ENCODE data around the gene OTULIN. TPM values are rescaled to one million over a fixed set of nuclear protein-coding genes. Genes with fewer than 3 reads are reported as not detected.

The OTULIN gene
- total and polyA plus RNA-seq, 4 donors: 8.6 to 44.4 (median 12.1) TPM

DNA sequence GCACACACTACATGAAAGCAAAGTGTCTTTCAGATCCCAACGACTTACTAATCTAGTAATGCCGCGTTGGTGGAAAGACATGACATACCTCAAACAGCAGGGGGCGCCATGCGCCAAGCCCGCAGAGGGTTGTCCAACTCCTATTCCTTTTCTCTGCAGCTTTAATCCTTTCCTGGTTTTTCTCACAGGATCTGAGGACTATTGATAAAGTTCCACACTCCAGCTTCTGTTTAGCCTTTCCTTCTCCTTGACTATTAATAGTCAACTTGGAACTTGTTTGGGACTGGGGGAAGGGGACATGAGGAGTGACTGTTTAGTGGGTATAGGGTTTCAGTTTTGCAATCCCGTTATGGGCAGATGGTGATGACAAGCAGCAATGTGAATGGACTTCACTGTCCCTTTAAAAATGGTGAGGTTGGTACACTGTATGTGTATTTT is 62.9 kb downstream of the OTULIN start:
- H3K4me1 ChIP-seq (ENCODE audit: control insufficient read depth in 4 of 4, insufficient read depth in 4 of 4, low read length in 3 of 4): peaks cover 8 to 27% (median 18%) of the 10 kb centered on the region in 4 donors
- no peaks in the 10 kb centered on the region for H3K27me3 ChIP-seq (ENCODE audit: control insufficient read depth in 4 of 4, insufficient read depth in 4 of 4, low read length in 3 of 4)
- peak overlapping the region; percentile 12 to 73 for H3K27ac ChIP-seq (ENCODE audit: low read depth in 1 of 2, low read length in 2 of 2)
- no peak for TF ChIP-seq EGR1 (IDR thresholded peaks at IDR 0.05; ENCODE audit: low read depth in 2 of 2)
- TF ChIP-seq YY1 (IDR thresholded peaks at IDR 0.05): no peak
- peak; percentile 25 to 67 for TF ChIP-seq RXRA (IDR thresholded peaks at IDR 0.05)
- TF ChIP-seq FOXA2 (IDR thresholded peaks at IDR 0.05): no peak
- no peak for TF ChIP-seq TAF1 (conservative IDR thresholded peaks at IDR 0.05)
- no peak for TF ChIP-seq HNF4G (IDR thresholded peaks at IDR 0.05)
- TF ChIP-seq GABPA (IDR thresholded peaks at IDR 0.05 in 1 of 2, conservative IDR thresholded peaks at IDR 0.05 in 1 of 2): no peak
- TF ChIP-seq, protein P1, sequence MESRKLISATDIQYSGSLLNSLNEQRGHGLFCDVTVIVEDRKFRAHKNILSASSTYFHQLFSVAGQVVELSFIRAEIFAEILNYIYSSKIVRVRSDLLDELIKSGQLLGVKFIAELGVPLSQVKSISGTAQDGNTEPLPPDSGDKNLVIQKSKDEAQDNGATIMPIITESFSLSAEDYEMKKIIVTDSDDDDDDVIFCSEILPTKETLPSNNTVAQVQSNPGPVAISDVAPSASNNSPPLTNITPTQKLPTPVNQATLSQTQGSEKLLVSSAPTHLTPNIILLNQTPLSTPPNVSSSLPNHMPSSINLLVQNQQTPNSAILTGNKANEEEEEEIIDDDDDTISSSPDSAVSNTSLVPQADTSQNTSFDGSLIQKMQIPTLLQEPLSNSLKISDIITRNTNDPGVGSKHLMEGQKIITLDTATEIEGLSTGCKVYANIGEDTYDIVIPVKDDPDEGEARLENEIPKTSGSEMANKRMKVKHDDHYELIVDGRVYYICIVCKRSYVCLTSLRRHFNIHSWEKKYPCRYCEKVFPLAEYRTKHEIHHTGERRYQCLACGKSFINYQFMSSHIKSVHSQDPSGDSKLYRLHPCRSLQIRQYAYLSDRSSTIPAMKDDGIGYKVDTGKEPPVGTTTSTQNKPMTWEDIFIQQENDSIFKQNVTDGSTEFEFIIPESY (IDR thresholded peaks at IDR 0.05): no peak
- TF ChIP-seq, protein P2, sequence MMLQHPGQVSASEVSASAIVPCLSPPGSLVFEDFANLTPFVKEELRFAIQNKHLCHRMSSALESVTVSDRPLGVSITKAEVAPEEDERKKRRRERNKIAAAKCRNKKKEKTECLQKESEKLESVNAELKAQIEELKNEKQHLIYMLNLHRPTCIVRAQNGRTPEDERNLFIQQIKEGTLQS (IDR thresholded peaks at IDR 0.05): no peak
- TF ChIP-seq JUND (IDR thresholded peaks at IDR 0.05): peak in 1 of 2 donors; percentile 27
- TF ChIP-seq, protein P3, sequence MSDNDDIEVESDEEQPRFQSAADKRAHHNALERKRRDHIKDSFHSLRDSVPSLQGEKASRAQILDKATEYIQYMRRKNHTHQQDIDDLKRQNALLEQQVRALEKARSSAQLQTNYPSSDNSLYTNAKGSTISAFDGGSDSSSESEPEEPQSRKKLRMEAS (IDR thresholded peaks at IDR 0.05): no peak
- TF ChIP-seq HNF4A (conservative IDR thresholded peaks at IDR 0.05): peak; percentile 16 to 52
- TF ChIP-seq, protein P4, sequence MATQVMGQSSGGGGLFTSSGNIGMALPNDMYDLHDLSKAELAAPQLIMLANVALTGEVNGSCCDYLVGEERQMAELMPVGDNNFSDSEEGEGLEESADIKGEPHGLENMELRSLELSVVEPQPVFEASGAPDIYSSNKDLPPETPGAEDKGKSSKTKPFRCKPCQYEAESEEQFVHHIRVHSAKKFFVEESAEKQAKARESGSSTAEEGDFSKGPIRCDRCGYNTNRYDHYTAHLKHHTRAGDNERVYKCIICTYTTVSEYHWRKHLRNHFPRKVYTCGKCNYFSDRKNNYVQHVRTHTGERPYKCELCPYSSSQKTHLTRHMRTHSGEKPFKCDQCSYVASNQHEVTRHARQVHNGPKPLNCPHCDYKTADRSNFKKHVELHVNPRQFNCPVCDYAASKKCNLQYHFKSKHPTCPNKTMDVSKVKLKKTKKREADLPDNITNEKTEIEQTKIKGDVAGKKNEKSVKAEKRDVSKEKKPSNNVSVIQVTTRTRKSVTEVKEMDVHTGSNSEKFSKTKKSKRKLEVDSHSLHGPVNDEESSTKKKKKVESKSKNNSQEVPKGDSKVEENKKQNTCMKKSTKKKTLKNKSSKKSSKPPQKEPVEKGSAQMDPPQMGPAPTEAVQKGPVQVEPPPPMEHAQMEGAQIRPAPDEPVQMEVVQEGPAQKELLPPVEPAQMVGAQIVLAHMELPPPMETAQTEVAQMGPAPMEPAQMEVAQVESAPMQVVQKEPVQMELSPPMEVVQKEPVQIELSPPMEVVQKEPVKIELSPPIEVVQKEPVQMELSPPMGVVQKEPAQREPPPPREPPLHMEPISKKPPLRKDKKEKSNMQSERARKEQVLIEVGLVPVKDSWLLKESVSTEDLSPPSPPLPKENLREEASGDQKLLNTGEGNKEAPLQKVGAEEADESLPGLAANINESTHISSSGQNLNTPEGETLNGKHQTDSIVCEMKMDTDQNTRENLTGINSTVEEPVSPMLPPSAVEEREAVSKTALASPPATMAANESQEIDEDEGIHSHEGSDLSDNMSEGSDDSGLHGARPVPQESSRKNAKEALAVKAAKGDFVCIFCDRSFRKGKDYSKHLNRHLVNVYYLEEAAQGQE (IDR thresholded peaks at IDR 0.05): no peak
- no peak for TF ChIP-seq NR2F2 (IDR thresholded peaks at IDR 0.05)
- TF ChIP-seq, protein P5, sequence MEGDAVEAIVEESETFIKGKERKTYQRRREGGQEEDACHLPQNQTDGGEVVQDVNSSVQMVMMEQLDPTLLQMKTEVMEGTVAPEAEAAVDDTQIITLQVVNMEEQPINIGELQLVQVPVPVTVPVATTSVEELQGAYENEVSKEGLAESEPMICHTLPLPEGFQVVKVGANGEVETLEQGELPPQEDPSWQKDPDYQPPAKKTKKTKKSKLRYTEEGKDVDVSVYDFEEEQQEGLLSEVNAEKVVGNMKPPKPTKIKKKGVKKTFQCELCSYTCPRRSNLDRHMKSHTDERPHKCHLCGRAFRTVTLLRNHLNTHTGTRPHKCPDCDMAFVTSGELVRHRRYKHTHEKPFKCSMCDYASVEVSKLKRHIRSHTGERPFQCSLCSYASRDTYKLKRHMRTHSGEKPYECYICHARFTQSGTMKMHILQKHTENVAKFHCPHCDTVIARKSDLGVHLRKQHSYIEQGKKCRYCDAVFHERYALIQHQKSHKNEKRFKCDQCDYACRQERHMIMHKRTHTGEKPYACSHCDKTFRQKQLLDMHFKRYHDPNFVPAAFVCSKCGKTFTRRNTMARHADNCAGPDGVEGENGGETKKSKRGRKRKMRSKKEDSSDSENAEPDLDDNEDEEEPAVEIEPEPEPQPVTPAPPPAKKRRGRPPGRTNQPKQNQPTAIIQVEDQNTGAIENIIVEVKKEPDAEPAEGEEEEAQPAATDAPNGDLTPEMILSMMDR (IDR thresholded peaks at IDR 0.05; ENCODE audit: low read depth, low read length, missing input control): peak; percentile 96
- TF ChIP-seq RAD21 (IDR thresholded peaks at IDR 0.05): peak; percentile 100
- peak; percentile 38 for TF ChIP-seq SP1 (IDR thresholded peaks at IDR 0.05)
- no peak for TF ChIP-seq FOXA1 (IDR thresholded peaks at IDR 0.05)
- no peaks in the 10 kb centered on the region for H3K9me3 ChIP-seq (ENCODE audit: control insufficient read depth in 4 of 4, low read length in 3 of 4)
- peak; percentile 80 for DNase-seq (ENCODE audit: low spot score)
- peaks cover 0 to 7% (median 0%) of the 10 kb centered on the region in 4 donors for H3K36me3 ChIP-seq (ENCODE audit: control insufficient read depth in 4 of 4, insufficient read depth in 3 of 4, low read depth in 1 of 4, low read length in 3 of 4)
- H3K9ac ChIP-seq (ENCODE audit: low read depth in 1 of 2, low read length in 2 of 2): no peak overlapping the region
- H3K4me3 ChIP-seq (ENCODE audit: low read depth in 1 of 3, low read length in 3 of 3): no peak overlapping the region
- 4% methylated on average over 7 of the region's 7 CpGs for WGBS

Data from liver (tissue), 9 donors.